ENCODE results near the gene ANO1. TPM values are rescaled to one million over a fixed set of nuclear protein-coding genes. Genes with fewer than 3 reads are reported as not detected.

Gene ANO1
- total RNA-seq, 1 experiment from 2014 or later = 17.8 TPM

DNA sequence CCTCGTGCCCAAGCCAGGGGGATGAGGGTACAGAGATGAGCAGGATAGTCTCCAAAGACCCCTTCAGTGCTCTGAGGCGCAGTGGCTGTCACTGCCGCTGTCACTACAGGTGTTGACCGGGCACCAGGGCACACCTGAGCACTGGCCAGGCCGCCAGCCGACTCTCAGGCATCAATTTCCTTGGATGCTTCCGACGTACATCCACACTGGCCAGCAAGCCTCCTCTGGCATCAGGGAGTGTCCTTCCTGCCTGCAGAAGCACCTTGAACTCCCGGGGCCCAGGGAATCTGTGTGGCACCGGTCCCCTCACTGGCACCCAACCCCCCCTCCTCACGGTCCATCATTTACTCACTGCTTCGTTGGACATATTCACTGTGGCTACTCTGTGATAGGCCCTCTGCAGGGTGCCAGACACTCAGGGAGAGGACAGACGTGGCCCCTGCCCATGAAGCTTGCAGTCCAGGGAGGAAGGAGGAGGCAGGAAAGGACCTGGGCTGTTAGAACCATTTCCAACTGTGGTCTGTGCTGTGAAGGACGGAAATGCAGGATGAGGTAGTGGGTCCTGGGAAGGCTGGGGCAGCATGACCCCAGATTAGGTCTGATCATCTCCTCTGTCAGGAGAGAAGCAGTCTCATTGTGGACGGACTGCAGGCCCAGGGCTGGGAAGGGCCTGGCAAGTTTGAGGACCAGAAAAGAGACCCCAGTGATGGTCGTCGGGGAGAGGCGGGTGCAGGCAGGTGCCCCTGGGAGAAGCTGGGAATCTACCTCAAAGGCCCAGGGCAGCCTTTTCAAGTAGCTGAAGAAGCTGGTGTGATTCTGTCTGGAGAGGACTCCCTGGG lies 46.3 kb upstream of the ANO1 start:
- H3K27me3 Mint-ChIP-seq (ENCODE audit: unreplicated experiment) = peaks cover 23% of the 10 kb centered on the region
- intact Hi-C loops (cut with micrococcal nuclease; ENCODE audit: unreplicated experiment) = no loop called here
- H3K27ac Mint-ChIP-seq (ENCODE audit: unreplicated experiment) = no peak overlapping the region
- no peak for TF ChIP-seq CTCF (IDR thresholded peaks at IDR 0.05; ENCODE audit: unreplicated experiment)
- no peaks in the 10 kb centered on the region for H3K36me3 Mint-ChIP-seq (ENCODE audit: insufficient read depth, unreplicated experiment)
- no peak overlapping the region for H3K4me3 Mint-ChIP-seq (ENCODE audit: low read depth, unreplicated experiment)
- peaks cover 2% of the 10 kb centered on the region for H3K9me3 Mint-ChIP-seq (ENCODE audit: low read depth, unreplicated experiment)
- H3K4me1 Mint-ChIP-seq (ENCODE audit: low read depth, unreplicated experiment) = peaks cover 10% of the 10 kb centered on the region
- no TSS peak for BruUV-seq (replicated peaks)
- no peak for DNase-seq
- CTCF ChIA-PET = no interaction called here

DNA sequence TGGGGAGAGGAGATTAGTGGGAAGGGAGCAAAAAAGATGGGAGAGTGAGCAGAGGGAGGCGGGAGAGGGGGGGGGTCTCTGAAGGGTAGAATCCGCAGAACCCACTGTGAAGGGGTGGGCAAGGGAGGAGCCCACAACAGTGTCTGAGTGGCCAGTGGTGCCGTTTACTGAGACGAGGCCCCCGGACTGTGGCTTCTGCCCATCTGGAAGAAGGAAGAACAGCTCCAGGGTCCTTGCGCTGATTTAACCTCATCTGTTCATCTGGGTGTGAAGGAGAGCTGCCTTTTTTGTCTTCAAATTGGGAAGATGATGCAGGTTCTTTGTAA lies 45.7 kb upstream of the ANO1 start:
- H3K36me3 Mint-ChIP-seq (ENCODE audit: insufficient read depth, unreplicated experiment) = no peaks in the 10 kb centered on the region
- H3K4me3 Mint-ChIP-seq (ENCODE audit: low read depth, unreplicated experiment) = no peak overlapping the region
- peaks cover 6% of the 10 kb centered on the region for H3K9me3 Mint-ChIP-seq (ENCODE audit: low read depth, unreplicated experiment)
- CTCF ChIA-PET = no interaction called here
- H3K27me3 Mint-ChIP-seq (ENCODE audit: unreplicated experiment) = peaks cover 23% of the 10 kb centered on the region
- no peak overlapping the region for H3K27ac Mint-ChIP-seq (ENCODE audit: unreplicated experiment)
- peaks cover 10% of the 10 kb centered on the region for H3K4me1 Mint-ChIP-seq (ENCODE audit: low read depth, unreplicated experiment)
- intact Hi-C loops (cut with micrococcal nuclease; ENCODE audit: unreplicated experiment) = no loop called here
- no peak for TF ChIP-seq CTCF (IDR thresholded peaks at IDR 0.05; ENCODE audit: unreplicated experiment)
- DNase-seq = no peak
- BruUV-seq (replicated peaks) = no TSS peak

DNA sequence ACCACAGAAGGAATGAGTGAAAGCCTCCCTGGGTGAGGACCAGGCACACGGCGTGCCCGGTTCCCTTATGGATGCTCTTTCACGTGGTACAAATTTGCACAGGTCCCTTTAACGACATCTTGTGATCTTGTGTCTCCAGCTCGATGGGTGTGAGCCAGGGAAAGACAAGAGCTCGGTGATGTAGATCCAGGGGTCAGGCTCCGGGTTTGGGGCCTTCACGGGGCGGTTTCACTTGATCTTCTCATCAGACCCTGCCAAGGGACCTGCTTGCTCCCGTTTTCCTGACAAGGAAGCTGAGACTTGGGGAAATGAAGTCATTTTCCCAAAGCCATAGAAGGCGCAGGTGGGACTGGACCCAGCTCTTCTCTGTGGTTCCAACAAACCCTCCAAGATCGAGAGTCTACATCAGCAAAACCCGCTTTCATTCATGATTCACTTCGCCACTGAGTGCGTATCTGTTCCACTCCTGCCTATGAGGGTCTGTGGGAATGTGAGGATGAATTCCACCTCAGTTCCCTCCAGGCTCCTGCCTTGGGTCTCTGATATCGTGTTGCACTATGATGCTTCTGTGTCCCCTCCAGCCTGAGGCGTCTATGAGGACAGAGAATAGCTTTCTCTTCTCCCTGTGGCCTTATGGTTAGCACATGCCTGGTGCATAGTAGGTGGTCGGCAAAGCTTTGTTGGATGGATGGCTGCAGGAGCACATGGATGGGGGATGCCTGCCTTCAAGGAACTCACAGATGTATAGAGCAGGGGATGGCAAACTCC lies 45.0 kb upstream of the ANO1 start:
- no peak overlapping the region for H3K27ac Mint-ChIP-seq (ENCODE audit: unreplicated experiment)
- H3K4me1 Mint-ChIP-seq (ENCODE audit: low read depth, unreplicated experiment) = peaks cover 10% of the 10 kb centered on the region
- intact Hi-C loops (cut with micrococcal nuclease; ENCODE audit: unreplicated experiment) = no loop called here
- CTCF ChIA-PET = no interaction called here
- peaks cover 7% of the 10 kb centered on the region for H3K9me3 Mint-ChIP-seq (ENCODE audit: low read depth, unreplicated experiment)
- no peaks in the 10 kb centered on the region for H3K36me3 Mint-ChIP-seq (ENCODE audit: insufficient read depth, unreplicated experiment)
- BruUV-seq (replicated peaks) = no TSS peak
- DNase-seq = no peak
- peaks cover 23% of the 10 kb centered on the region for H3K27me3 Mint-ChIP-seq (ENCODE audit: unreplicated experiment)
- H3K4me3 Mint-ChIP-seq (ENCODE audit: low read depth, unreplicated experiment) = no peak overlapping the region
- TF ChIP-seq CTCF (IDR thresholded peaks at IDR 0.05; ENCODE audit: unreplicated experiment) = no peak

GRCh38 chr11:70033711-70034070 lies 44.4 kb upstream of the ANO1 start:
- no peak for TF ChIP-seq CTCF (IDR thresholded peaks at IDR 0.05; ENCODE audit: unreplicated experiment)
- Mint-ChIP-seq H3K4me1 (ENCODE audit: low read depth, unreplicated experiment) (peaks cover 10% of the 10 kb centered on the region), H3K27me3 (ENCODE audit: unreplicated experiment) (peaks cover 23% of the 10 kb centered on the region), H3K4me3 (ENCODE audit: low read depth, unreplicated experiment) (no peak overlapping the region), H3K36me3 (ENCODE audit: insufficient read depth, unreplicated experiment) (no peaks in the 10 kb centered on the region), H3K27ac (ENCODE audit: unreplicated experiment) (no peak overlapping the region), H3K9me3 (ENCODE audit: low read depth, unreplicated experiment) (peaks cover 12% of the 10 kb centered on the region)
- no peak for DNase-seq
- CTCF ChIA-PET = no interaction called here
- BruUV-seq (replicated peaks) = no TSS peak
- intact Hi-C loops (cut with micrococcal nuclease; ENCODE audit: unreplicated experiment) = no loop called here
